ENCODE data around the gene SLC23A2. TPM values are rescaled to one million over a fixed set of nuclear protein-coding genes. Genes with fewer than 3 reads are reported as not detected.

Gene SLC23A2
- total and polyA plus RNA-seq, 2 experiments from 2014 or later, result 5.9 to 9.6 TPM

- Histone ChIP-seq H3K9me3 (ENCODE audit: low read depth) (no peaks in the 10 kb centered on the region), H4K20me1 (ENCODE audit: insufficient read depth) (no peaks in the 10 kb centered on the region), H3F3A (ENCODE audit: insufficient read depth) (peaks cover 8% of the 10 kb centered on the region; the same call in 1 of the 2 replicates), H3K4me2 (ENCODE audit: unreplicated experiment) (no peak overlapping the region), H3K4me1 (ENCODE audit: insufficient read depth) (no peaks in the 10 kb centered on the region), H3K27ac (no peak overlapping the region), H3K9me2 (ENCODE audit: insufficient read depth) (no peaks in the 10 kb centered on the region), H3K79me2 (ENCODE audit: insufficient read depth) (no peaks in the 10 kb centered on the region), H3K36me3 (ENCODE audit: low read depth) (no peaks in the 10 kb centered on the region), H2AFZ (no peak overlapping the region), H3K4me3 (no peak overlapping the region), H3K27me3 (replicated peaks; ENCODE audit: insufficient read depth) (no peaks in the 10 kb centered on the region), H3K9ac (no peak overlapping the region)
- WGBS, 2 experiments (ENCODE audit: low coverage in 1 of 2, low lambda C conversion rate in 2 of 2, missing lambda C conversion rate in 2 of 2), result 15 to 27% methylated on average over 2 of the region's 2 CpGs
- TF ChIP-seq EZH2 (IDR thresholded peaks at IDR 0.05; ENCODE audit: insufficient read depth, poor library complexity, severe bottlenecking), result no peak
- no peak for TF ChIP-seq EZH2phosphoT487 (IDR thresholded peaks at IDR 0.05; ENCODE audit: insufficient read depth, low read depth)
- DNase-seq, result peak; percentile 51
- in situ Hi-C loops (cut with MboI), result loop anchor here (25.0 kb wide), 1 partner anchor 346 kb away; no protein-coding TSS in a partner anchor
Measured at GRCh38 chr20:4957939-4958362, 43.4 kb downstream of the SLC23A2 start.

GRCh38 chr20:4957187-4957586 is 44.1 kb downstream of the SLC23A2 start:
- no peak overlapping the region for H3K27ac ChIP-seq
- H3K27me3 ChIP-seq (replicated peaks; ENCODE audit: insufficient read depth), result no peaks in the 10 kb centered on the region
- H3K9ac ChIP-seq, result no peak overlapping the region
- no peaks in the 10 kb centered on the region for H3K4me1 ChIP-seq (ENCODE audit: insufficient read depth)
- TF ChIP-seq EZH2 (IDR thresholded peaks at IDR 0.05; ENCODE audit: insufficient read depth, poor library complexity, severe bottlenecking) (no peak), EZH2phosphoT487 (IDR thresholded peaks at IDR 0.05; ENCODE audit: insufficient read depth, low read depth) (no peak)
- H3K4me3 ChIP-seq, result no peak overlapping the region
- H3F3A ChIP-seq (ENCODE audit: insufficient read depth), result peaks cover 8% of the 10 kb centered on the region; the same call in 1 of the 2 replicates
- WGBS, 2 experiments (ENCODE audit: low coverage in 1 of 2, low lambda C conversion rate in 2 of 2, missing lambda C conversion rate in 2 of 2), result 86 to 88% methylated on average over 2 of the region's 2 CpGs
- H4K20me1 ChIP-seq (ENCODE audit: insufficient read depth), result no peaks in the 10 kb centered on the region
- no peaks in the 10 kb centered on the region for H3K79me2 ChIP-seq (ENCODE audit: insufficient read depth)
- H2AFZ ChIP-seq, result no peak overlapping the region
- no peak for DNase-seq
- H3K36me3 ChIP-seq (ENCODE audit: low read depth), result no peaks in the 10 kb centered on the region
- no peak overlapping the region for H3K4me2 ChIP-seq (ENCODE audit: unreplicated experiment)
- no peaks in the 10 kb centered on the region for H3K9me2 ChIP-seq (ENCODE audit: insufficient read depth)
- in situ Hi-C loops (cut with MboI), result loop anchor here (25.0 kb wide), 1 partner anchor 345 kb away; no protein-coding TSS in a partner anchor
- no peaks in the 10 kb centered on the region for H3K9me3 ChIP-seq (ENCODE audit: low read depth)

DNA sequence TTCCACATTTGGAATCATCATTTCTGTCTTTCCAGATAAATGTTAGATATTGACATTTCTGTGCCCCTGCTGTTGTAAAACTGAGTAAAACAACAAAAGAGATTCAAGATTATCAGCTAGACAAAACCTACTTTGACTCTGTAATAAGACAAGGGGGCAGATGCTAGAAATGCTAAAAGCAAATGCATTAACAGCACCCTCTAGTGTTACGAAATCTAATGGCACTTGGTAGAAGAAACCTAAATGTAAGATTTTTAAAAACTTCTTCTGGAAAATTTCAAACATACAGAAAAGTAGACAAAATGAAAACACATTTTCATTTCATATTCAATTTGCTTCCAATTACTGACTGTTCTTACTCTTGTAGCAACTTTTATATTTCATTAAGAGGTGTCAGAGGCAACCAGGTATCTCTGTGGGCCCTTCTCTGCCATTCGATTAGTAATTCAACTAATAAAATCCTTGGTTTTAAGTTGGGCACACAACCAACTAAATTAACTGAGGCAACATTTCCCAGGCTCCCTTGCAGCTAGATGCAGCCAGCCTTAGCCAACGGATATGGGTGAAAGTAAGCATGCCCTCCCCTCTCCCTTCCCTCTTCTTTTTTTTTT is 45.0 kb downstream of the SLC23A2 start:
- H3K9me3 ChIP-seq (ENCODE audit: low read depth), result no peaks in the 10 kb centered on the region
- peak; percentile 71 for DNase-seq
- H3K4me2 ChIP-seq (ENCODE audit: unreplicated experiment), result no peak overlapping the region
- no peak overlapping the region for H3K27ac ChIP-seq
- TF ChIP-seq EZH2phosphoT487 (IDR thresholded peaks at IDR 0.05; ENCODE audit: insufficient read depth, low read depth), result no peak
- TF ChIP-seq EZH2 (IDR thresholded peaks at IDR 0.05; ENCODE audit: insufficient read depth, poor library complexity, severe bottlenecking), result no peak
- no peaks in the 10 kb centered on the region for H3K36me3 ChIP-seq (ENCODE audit: low read depth)
- H3K9ac ChIP-seq, result no peak overlapping the region
- H3K9me2 ChIP-seq (ENCODE audit: insufficient read depth), result no peaks in the 10 kb centered on the region
- no peak overlapping the region for H2AFZ ChIP-seq
- no peak overlapping the region for H3K4me3 ChIP-seq
- no peaks in the 10 kb centered on the region for H3K27me3 ChIP-seq (replicated peaks; ENCODE audit: insufficient read depth)
- 0 out of 2 replicates have a peak, but pooled peaks cover 7% of the 10 kb centered on the region for H3K4me1 ChIP-seq (ENCODE audit: insufficient read depth)
- peaks cover 17% of the 10 kb centered on the region for H3F3A ChIP-seq (ENCODE audit: insufficient read depth)
- WGBS, 2 experiments (ENCODE audit: low coverage in 1 of 2, low lambda C conversion rate in 2 of 2, missing lambda C conversion rate in 2 of 2), result 35 to 43% methylated on average over 3 of the region's 3 CpGs
- in situ Hi-C loops (cut with MboI), result loop anchor here (25.0 kb wide), 1 partner anchor 344 kb away; no protein-coding TSS in a partner anchor
- H3K79me2 ChIP-seq (ENCODE audit: insufficient read depth), result no peaks in the 10 kb centered on the region
- no peaks in the 10 kb centered on the region for H4K20me1 ChIP-seq (ENCODE audit: insufficient read depth)

- Histone ChIP-seq H3K4me2 (ENCODE audit: unreplicated experiment) (no peak overlapping the region), H3K4me1 (ENCODE audit: insufficient read depth) (peaks cover 12% of the 10 kb centered on the region; the same call in 1 of the 2 replicates), H3K9ac (no peak overlapping the region), H3K79me2 (ENCODE audit: insufficient read depth) (0 out of 2 replicates have a peak, but pooled peaks cover 11% of the 10 kb centered on the region), H4K20me1 (ENCODE audit: insufficient read depth) (no peaks in the 10 kb centered on the region), H3K4me3 (no peak overlapping the region), H3F3A (ENCODE audit: insufficient read depth) (peaks cover 29% of the 10 kb centered on the region), H3K9me2 (ENCODE audit: insufficient read depth) (no peaks in the 10 kb centered on the region), H3K27ac (no peak overlapping the region), H3K9me3 (ENCODE audit: low read depth) (no peaks in the 10 kb centered on the region), H2AFZ (no peak overlapping the region), H3K36me3 (ENCODE audit: low read depth) (no peaks in the 10 kb centered on the region), H3K27me3 (replicated peaks; ENCODE audit: insufficient read depth) (no peaks in the 10 kb centered on the region)
- no peak for DNase-seq
- TF ChIP-seq EZH2phosphoT487 (IDR thresholded peaks at IDR 0.05; ENCODE audit: insufficient read depth, low read depth) (no peak), EZH2 (IDR thresholded peaks at IDR 0.05; ENCODE audit: insufficient read depth, poor library complexity, severe bottlenecking) (no peak)
- in situ Hi-C loops (cut with MboI), result loop anchor here (25.0 kb wide), 1 partner anchor 342 kb away; no protein-coding TSS in a partner anchor
Measured at GRCh38 chr20:4953881-4954280, 47.4 kb downstream of the SLC23A2 start.
